GM18873 (cell line): ENCODE data around the gene CIDEA.
"Not testable (repeated sequence)": the region's sequence is repeated elsewhere in the genome, so short reads cannot be mapped to it uniquely, and the experiment has no call there.

Experiments
- ATAC-seq: cut with Tn5 transposase; IDR thresholded peaks from one replicate; pipeline ENCODE4 v1.9.1; 2021; ENCODE audit warnings: mild to moderate bottlenecking, moderate library complexity, moderate number of reproducible peaks; ENCODE audit not compliant: unreplicated experiment, low FRiP score

CIDEA gene

DNA sequence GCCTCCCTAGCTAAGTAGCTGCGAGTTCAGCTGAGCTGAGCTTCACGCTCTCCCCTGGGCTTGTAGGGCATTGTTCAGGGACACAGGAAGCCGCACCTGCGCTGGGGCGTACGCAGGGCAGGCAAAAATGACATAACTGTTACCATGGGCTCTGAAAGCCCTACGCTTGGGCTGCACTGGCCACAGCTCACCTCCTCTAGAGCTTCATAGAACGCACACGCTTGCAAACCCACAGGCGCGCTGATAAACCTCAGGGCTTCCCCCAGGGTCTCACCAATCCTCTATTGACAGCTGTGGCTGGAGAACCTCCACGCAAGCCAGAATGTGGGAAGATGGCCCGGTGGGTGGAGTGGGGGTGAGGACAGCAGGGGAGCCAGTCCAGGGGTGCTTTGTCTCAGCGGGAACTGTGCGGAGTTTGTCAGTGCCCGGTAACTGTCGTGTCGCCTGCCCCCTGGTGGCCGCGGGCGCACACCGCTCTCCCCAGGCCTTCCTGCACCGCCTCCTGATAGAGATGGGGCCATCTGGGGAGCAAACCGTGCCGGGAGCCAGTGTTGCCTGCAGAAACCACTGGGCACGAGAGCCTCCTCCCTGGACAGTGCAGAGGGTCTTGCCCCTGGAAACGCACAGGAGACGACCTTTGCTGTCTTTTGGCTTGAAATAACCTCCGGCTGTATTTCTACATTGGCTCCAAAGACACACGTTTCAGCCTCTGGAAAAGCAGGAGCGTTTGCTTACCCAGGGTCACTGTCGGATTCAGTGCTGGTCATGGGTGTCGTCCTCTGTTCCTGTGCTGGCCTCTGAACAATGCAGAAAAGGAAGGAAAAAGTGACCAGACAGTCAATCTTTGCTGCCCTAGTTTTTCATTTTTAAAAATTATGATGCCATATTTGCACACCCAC is 17.0 kb upstream of the CIDEA start:
- ATAC-seq: no peak

DNA sequence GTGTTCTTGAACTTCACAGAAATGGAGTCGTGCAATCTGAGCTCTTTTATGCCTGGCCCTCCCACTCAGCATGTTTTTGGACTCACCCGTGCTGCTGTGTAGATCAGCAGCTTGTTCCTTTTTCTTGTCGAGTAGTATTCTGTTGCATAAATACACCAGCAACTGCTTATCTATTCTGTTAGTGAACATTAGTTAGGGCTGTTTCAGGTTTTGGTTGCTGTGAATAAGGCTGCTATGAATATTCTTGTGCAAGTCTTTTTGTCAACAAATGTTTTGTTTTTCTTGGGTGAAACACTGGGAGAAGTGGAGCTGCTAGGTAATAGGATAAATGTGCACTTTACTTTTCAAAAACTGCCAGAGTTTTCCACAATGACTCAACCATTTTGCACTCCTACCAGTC is 15.3 kb upstream of the CIDEA start:
- no peak for ATAC-seq

- ATAC-seq: no peak
Observed at GRCh38 chr18:12239431-12239830, 14.7 kb upstream of the CIDEA start.

- no peak for ATAC-seq
Observed at GRCh38 chr18:12242658-12243260, 11.4 kb upstream of the CIDEA start.

- ATAC-seq: not testable (repeated sequence)
Observed at GRCh38 chr18:12243272-12243671, 10.9 kb upstream of the CIDEA start.

DNA sequence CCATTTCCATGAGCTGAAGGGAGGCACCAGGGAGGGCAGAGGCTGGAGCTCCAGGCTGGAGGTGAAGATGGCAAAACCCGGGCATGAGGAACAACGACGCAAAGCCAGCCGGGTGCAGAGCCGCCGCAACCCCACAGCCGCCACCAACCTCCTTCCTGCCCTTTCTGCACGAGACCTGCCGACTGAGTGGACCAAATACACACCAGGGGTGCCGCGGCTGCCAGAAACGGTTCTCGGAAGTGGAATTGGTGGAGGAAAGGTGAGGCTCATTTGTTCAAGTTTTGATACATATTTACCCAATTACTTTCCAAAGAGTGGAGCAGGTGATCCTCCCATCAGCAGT is 8.4 kb upstream of the CIDEA start:
- ATAC-seq: no peak

- ATAC-seq: no peak
Observed at GRCh38 chr18:12246849-12247808, 7.0 kb upstream of the CIDEA start.

- ATAC-seq: no peak
Observed at GRCh38 chr18:12247946-12248345, 6.2 kb upstream of the CIDEA start.

GRCh38 chr18:12248926-12249720 is 5.0 kb upstream of the CIDEA start:
- ATAC-seq: no peak

DNA sequence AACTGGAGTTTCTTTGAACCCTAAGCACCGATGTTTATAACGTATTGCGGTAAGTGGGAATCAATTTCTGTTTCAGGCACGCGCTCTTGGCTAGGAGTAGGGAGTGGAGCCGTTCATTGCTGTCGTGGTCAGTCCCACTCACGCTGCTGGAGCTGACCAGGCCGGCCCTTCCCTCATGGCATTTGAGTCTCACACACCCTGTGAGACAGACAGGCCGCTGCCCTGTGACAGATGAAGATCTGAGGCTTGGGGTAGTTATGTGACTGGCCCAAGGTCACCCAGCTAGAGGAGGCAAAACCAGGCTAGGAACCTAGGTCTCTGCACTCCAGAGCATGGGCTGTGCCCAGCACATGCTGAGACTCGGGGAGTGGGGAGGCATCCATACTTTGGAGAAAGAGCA is 2.9 kb upstream of the CIDEA start:
- ATAC-seq: no peak

DNA sequence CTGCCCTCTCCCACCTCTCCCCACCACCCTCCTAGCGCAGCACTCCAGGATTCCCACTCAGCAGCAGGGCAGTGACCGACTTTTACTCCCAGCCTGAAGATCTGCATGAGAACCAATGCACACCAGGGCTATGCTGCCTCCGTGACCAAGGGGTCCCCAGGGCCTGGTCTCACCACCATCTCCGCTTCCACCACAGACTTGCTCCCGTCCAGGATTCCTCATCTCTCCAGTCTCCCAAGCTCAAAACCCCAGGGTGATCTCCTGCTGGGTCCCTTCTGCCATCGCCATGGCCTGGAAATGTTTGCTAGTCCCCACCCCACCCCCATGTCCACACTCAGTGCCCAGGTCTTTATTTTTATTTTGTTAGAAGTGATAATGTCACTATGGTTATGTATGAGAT is 2.1 kb upstream of the CIDEA start:
- no peak for ATAC-seq

DNA sequence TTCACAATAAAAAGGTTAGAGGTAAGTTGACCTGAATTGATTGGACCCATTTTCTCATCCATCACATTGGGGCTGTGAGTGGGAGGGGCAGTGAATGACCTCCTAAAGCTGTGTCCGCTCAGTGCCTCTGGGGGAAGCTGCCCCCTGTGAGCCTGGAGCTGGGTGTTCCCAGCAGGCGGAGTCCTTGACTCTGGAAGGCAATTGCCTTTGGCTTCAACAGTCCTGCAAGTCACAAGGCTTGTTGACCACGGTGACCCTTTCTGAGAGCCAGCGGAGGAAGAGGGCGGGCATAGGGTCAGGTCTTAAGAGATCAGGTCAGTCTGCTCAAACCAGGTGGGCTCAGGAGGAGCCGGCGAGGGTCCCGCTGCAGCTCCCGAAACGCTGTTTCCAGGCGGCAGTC is 1.1 kb upstream of the CIDEA start:
- no peak for ATAC-seq

- no peak for ATAC-seq
Observed at GRCh38 chr18:12253663-12254135, 462 bp upstream of the CIDEA start.

DNA sequence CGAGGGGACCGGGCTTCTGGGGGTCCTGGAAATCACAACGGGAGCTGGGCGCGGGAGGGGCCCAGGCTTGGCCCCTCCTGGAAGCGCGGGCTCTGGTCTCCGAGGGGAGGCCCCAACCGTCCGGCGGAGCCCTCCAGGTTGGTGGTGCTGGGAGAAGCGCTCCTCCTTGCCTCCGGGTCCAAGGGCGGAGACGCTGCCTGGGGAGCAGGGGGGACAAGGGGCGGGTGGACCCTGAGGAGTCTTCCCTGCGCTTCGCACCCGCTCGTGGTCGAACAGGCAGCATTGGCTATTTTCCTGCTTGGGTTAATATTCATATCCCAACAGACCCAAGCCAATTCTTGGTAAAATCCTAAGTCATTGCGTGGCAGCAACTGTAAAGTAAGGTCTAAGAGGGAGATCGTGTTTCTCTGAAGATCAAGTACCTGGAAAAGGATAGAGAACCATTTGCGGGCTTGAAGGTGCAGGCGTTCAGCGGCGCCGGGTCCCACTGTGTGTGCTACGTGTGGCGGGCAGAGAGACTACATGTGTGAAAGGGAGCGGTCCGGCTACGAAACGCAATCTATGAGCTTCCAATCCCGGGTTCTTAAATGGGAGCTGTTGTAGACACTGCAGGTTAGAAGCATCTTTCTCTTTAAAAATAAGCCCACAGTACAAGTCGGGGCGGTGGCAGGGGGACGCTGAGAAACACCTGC is 805 bp downstream of the CIDEA start:
- ATAC-seq: no peak

- no peak for ATAC-seq
Observed at GRCh38 chr18:12255626-12256026, 1.5 kb downstream of the CIDEA start.

DNA sequence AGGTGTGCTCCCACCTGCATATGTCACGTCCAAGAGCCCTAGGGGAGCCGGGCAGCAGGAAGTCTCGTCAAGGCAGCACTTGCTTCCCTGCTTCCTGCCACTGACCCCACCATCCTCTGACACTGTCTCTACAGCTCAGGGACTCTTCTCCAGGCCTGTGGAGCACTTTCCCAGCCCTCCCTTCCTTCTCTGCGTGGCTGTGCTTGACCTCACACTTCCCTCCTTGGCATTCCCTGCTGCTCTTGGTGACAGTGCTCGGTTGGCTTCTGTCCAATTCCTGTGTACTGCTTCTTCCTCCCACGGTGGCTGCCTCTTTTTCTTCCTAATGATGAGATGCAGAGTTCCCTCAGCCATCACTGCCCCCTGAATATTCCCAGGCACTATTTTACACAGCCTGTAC is 2.8 kb downstream of the CIDEA start:
- ATAC-seq: no peak

GRCh38 chr18:12257996-12258718 is 4.0 kb downstream of the CIDEA start:
- ATAC-seq: no peak

DNA sequence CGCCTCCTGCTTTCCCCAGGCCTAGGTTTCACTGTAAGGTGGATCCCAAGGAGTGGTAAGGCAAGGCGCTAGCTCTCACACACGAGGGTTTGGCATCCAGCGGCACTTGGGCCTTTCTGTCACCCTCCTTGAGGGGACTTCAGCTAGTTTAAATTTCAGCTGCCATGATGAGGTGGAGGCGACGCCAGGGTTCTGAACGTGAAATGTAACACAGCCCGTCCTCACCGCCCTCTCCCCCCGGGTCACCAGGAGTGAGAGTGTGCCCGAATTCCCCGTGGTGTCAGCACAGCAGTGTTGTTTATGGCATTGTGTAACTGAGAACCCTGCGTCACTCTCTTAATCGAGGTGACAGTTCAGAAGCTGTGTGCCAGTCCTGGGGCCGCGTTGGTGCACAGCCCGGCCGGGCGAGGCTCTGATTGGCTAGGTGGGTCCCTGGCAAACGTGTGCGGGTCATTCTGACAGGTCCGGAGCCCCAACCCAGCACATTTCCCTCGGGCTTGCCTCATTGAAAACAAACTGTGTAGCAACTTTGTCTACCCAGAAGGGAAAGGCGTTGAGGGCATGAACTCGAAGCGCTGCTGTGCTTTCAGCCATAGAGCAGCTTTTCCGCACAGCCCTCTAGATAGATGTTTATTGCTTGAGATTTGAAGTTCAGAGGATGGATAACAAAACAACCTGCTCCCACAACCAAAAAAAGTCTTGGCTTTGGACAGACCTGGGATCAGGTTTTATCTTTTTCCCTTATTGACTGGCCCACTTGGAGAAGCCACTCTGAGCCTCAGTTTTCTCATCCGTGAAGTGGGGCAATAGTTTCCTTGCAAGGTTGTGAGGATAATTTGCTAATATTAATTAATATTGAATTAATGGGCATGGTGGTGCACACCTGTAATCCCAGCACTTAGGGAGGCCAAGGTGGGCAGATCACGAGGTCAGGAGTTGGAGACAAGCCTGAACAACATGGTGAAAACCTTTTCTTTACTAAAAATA is 4.9 kb downstream of the CIDEA start:
- no peak for ATAC-seq
